ENCODE results near the gene KRT36.

The KRT36 gene

GRCh38 chr17:41489531-41489930 is at the start of gene KRT36:
KRT36 (minus strand) TSS chr17:41489910; CDS start chr17:41489864, 46 bp downstream.
- no peak for DNase-seq (ENCODE audit: low spot score)

DNA sequence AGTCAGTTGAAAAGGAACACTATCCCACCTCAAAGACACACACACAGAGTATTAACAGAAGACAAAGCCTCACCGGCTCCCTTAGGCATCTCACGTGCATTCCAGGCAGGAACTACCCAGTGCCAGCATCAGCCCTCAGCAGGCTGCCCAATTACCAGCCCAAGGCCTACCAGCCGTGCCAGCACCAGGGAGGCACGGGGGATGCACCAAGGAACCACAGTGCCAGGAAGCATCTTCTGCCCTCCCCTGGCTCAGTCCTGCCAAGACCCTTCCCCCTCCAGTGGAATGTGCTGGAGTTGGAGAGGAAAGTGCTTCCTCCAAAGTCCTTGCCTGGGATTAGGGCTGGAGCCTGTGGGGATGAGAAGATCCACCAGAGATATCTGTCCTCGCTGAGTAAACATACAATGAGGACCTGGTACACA is 49.4 kb upstream of the KRT36 start:
- no peak for DNase-seq (ENCODE audit: low spot score)

GRCh38 chr17:41538565-41538991 is 48.9 kb upstream of the KRT36 start:
- DNase-seq (ENCODE audit: low spot score), result no peak

DNA sequence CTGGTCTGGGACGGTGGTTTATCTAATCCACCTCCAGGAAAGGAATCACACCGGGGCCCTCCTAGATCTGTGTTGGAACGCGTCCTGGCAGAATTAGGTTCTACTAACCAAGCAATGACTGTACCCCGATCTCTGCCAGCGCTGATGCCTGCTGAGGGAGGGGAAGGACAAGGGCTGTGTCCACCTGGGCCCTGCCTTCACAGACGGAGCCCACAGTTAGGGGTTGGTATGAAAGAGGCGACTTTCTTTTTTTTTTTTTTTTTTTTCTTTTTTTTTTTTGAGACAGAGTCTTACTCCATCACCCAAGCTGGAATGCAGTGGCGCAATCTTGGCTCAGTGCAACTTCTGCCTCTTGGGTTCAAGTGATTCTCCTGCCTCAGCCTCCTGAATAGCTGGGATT is 48.3 kb upstream of the KRT36 start:
- DNase-seq (ENCODE audit: low spot score), result no peak

- DNase-seq (ENCODE audit: low spot score), result no peak
These were observed 47.9 kb upstream of the KRT36 start for GRCh38 chr17:41537614-41537954.

- no peak for DNase-seq (ENCODE audit: low spot score)
These were observed 47.3 kb upstream of the KRT36 start for GRCh38 chr17:41536741-41537613.

DNA sequence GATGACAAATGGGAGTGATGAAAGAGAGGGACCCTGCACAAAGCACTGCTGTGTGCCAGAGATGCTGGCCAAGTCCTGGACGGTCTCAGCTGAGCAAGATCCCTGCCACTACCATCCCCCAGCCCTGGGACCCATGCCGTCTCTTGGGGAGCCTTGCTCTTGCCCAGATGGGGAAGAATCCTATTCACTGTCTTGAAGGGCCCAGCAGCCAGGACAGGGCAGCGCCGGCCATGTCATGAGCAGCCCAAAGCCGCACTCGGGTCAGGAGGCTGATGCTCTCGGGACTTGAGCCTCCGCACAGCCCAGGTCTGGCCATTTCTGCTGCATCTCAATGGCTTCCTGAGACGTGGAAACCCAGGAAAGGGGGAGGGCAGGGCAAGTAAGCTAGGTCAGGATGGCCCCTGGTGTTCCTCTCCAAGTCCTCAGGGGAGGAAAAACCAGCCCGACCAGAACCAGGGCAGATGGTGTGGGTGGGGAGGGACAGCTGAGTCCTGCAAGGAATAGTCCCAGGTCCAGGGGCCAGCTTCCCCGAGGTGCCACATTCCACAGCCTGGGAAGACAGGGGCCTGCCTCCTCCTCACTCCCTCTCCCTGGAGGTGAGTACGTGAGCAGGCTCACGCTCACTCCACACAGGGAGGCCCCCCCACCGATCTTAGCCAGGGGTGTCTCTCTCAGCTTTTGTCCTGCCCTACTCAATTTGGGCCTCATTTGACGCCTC is 46.2 kb upstream of the KRT36 start:
- DNase-seq (ENCODE audit: low spot score), result no peak

DNA sequence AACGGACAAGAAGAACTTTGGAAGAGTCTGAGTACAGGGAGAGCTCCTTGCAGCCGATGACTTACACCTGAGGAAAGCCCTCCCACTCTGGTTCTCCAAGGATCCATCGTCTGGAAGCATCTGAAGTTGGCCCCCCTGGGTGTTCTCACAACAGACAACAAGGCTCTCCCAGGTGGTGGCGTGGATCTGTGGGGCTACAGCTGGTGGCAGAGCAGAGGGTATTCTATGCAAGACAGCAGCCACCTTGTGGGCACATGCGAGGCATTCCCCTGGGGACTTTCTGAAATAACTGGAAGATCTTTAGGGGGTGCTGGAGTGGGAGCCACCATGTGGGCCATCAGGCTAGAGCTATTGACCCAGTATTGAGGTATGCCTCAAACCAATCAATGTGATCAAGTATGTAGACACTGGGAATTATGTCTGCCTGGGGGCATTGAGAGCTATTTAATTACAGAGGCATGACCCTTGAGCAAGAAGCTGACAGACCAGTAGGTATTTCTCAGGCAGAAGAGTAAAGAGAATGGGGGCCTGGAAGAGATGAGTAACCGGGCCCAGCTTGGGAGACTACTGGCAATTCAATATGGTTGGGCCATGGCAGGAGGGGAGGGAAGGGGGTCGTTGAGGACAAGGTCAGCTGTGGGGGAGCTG is 45.3 kb upstream of the KRT36 start:
- peak; percentile 13 for DNase-seq (ENCODE audit: low spot score)

GRCh38 chr17:41533613-41534012 is 43.9 kb upstream of the KRT36 start:
- DNase-seq (ENCODE audit: low spot score), result no peak

DNA sequence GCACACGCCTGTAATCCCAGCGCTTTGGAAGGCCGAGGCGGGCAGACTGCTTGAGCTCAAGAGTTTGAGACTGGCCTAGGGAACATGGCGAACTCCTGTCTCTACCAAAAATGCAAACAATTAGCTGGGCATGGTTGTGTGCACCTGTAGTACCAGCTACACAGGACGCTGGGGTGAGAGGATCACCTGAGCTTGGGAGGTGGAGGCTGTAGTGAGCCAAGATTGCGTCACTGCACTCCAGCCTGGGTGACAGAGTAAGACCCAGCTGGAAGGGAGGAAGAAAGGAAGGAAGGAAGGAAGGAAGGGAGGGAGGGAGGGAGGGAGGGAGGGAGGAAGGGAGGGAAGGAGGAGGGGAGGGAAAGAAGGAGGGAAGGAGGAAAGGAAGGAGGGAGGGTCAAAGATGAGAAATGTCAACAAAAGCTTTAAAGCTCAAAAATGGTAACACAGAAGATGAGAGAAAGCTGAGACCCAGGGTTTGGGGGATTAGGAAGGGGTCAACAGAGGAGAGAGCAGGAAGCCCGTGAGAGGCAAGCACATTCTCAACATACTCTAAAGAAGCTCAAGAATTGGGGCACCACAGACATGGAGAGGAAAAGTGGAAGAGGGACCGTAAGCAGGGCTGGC is 43.3 kb upstream of the KRT36 start:
- DNase-seq (ENCODE audit: low spot score), result no peak

DNA sequence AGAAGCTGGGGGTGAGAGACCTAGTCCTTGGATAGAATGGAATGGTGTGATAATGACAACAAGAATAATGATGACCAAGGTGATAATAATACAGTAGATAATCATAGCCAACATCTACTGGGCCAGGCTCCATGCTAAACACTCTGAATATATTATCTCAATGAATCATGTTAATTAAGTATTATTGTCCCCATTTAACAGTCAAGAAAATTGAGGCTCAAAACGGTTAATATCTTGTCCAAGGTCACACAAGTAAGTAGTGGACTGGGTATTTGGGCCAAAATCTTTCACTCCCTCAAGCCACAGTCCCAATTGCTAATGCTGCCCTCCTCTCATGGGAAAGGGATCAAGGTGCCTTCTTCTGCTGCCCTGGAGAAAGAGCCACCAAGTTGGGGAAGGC is 42.3 kb upstream of the KRT36 start:
- DNase-seq (ENCODE audit: low spot score), result no peak

- DNase-seq (ENCODE audit: low spot score), result no peak
These were observed 40.6 kb upstream of the KRT36 start for GRCh38 chr17:41530062-41531048.

GRCh38 chr17:41529491-41529915 is 39.8 kb upstream of the KRT36 start:
- no peak for DNase-seq (ENCODE audit: low spot score)

GRCh38 chr17:41528959-41529353 is 39.2 kb upstream of the KRT36 start:
- no peak for DNase-seq (ENCODE audit: low spot score)

DNA sequence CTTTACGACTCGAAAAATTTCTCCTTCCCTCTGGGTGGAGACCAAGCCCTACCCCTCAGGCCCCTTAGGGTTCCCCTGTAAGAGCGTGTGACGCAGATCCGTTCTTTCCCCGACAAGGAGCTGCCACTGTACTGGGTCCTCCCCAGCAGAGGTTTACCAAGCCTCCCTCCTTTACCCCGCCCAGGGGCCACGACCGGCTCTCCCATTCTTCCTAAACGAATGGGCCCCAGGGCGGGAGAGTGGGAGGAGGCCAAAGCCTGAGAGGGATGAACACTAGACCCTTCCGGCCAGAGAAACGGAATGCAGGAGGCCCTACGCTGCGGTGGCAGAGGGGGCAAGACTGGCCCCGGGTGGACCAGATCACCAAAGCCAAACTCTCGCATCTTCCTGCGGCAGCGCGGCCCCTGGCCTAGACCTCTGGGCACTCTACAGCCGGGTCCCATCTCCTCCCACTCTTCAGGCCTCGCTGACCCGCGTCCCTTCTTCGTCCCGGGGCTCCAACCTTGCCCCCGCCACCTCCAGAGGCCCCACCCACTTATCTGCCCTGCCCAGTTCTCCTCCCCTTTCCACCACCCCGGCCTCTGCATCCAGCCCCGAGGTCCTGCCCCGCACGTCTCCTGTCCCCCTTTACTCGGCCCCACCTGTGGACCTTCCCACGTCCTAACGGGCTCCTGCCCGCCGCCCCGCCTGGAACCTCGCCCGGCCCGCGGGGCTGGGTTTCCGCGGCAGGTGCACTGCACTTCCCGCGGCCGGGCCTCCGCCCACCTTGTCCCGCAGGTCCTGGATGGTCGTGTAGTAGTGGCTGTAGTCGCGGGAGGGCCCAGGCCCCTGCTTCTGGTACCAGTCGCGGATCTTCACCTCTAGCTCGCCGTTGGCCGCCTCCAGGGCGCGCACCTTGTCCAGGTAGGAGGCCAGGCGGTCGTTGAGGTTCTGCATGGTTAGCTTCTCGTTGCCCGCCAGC is 37.6 kb upstream of the KRT36 start:
- DNase-seq (ENCODE audit: low spot score), result no peak

GRCh38 chr17:41524261-41524660 is 34.6 kb upstream of the KRT36 start:
- DNase-seq (ENCODE audit: low spot score), result no peak

DNA sequence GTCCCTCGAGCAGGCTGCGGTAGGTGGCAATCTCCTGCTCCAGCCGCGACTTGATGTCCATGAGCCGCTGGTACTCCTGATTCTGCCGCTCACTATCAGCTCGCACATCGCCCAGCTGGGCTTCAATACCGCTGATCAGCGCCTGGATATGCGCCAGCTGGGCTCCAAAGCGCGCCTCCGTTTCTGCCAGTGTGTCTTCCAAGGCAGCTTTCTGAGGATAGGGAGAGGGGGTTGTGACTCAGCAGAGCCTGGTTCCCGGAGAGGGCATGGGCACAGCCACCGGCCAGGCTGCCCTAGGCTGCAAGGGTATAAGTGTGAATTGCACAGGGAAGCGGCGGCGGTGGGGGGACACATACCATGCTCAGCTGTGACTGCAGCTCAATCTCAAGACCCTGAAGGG is 34.1 kb upstream of the KRT36 start:
- no peak for DNase-seq (ENCODE audit: low spot score)

DNA sequence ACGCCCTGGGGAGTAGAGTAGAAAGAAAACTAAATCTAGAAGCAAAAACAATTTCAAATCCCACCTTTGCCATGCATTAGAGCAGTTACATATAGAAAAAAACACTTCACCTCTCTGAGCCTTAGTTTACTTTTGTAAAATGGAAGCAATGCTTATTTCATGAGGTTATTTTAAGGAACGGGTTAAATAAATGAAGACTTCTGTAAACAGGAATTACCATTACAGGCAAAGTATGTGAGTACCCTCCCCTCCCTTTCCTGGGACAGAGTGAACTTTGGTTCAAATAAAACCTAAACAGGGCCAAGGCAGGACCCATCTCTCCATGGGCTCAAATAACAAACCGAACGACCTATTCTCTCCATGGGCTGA is 33.5 kb upstream of the KRT36 start:
- no peak for DNase-seq (ENCODE audit: low spot score)

DNA sequence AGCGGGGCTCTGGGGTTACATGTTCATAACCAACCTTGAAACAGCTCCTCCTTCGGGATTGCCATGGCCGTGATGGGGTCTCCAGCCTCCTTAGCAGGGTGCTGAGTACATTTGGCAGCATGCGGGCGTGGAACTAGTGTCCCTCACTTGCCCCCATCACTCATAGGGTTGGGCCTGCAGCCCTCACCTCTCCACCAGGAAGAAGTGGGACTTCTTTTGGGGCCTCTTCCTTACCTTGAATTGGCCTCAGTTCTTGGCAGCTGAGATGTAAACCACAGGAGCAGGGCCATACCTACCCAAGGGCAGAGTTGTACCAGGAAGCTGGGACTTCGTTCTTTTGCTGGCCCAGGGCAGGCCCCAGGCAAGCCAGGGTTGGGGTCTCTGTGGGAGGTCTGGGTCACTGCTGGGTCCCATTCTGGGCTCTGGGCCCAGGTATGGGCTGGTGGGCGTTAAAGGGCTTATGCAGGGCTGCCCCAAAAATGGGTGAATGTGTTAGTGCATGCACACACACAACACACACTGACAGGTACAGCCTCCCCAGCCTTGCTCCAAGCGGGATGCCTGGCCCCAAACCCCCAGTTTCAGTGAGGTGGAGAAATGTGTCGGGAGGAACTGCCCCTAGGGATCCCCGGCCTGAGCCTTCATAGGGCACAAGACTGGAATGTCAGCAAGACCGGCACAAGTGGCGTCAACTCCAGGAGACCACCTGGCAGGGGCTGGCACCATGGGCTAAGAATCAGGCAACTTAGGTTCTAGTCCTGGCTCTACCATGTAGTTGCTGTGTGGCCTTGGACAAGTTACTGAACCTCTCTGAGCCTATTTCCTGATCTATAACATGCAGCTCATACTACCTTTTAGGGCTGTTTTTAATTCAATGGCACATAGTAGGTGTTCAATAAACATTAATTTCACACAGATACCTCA is 32.9 kb upstream of the KRT36 start:
- no peak for DNase-seq (ENCODE audit: low spot score)

Data from NAMALWA (cell line).